H9 (cell line): Measurements from ENCODE around the gene SPATA6L. TPM values are rescaled to one million over a fixed set of nuclear protein-coding genes. Genes with fewer than 3 reads are reported as not detected.

Experiments used
- DNase-seq: peaks from one replicate; pipeline ENCODE4 v3.0.0-alpha.2; 2017
- H2AFZ ChIP-seq: one replicate; pipeline ENCODE4 v1.6.1; 2013; ENCODE audit warnings: mild to moderate bottlenecking, low read length, control low read depth, moderate library complexity
- H2AK5ac ChIP-seq: 2 replicates; pipeline ENCODE4 v1.6.1; 2013; ENCODE audit warnings: low read length, control low read depth, mixed read lengths; ENCODE audit not compliant: insufficient read length
- H2BK120ac ChIP-seq: one replicate; pipeline ENCODE4 v1.6.1; 2013; ENCODE audit warnings: low read depth, mild to moderate bottlenecking, low read length, control low read depth, inconsistent platforms; ENCODE audit not compliant: poor library complexity, severe bottlenecking
- H2BK12ac ChIP-seq: 2 replicates; pipeline ENCODE4 v1.6.1; 2013; ENCODE audit warnings: low read length, control low read depth, mixed read lengths, low read depth; ENCODE audit not compliant: insufficient read length
- H2BK15ac ChIP-seq: 2 replicates; pipeline ENCODE4 v1.6.1; 2013; ENCODE audit warnings: low read depth, low read length, control low read depth
- H2BK20ac ChIP-seq: one replicate; pipeline ENCODE4 v1.6.1; 2013; ENCODE audit warnings: low read depth, mild to moderate bottlenecking, low read length, control low read depth, inconsistent platforms; ENCODE audit not compliant: poor library complexity, severe bottlenecking
- H2BK5ac ChIP-seq: 2 replicates; pipeline ENCODE4 v1.6.1; 2013; ENCODE audit warnings: low read length, control low read depth, mixed read lengths; ENCODE audit not compliant: insufficient read length
- H3K14ac ChIP-seq: 2 replicates; pipeline ENCODE4 v1.6.1; 2013; ENCODE audit warnings: low read length, control low read depth; ENCODE audit not compliant: insufficient read depth
- H3K18ac ChIP-seq: 2 replicates; pipeline ENCODE4 v1.6.1; 2013; ENCODE audit warnings: low read depth, mild to moderate bottlenecking, mixed read lengths, low read length, control low read depth; ENCODE audit not compliant: insufficient read length
- H3K23ac ChIP-seq: 2 replicates; pipeline ENCODE4 v1.6.1; 2013; ENCODE audit warnings: low read length, control low read depth, mixed read lengths, low read depth; ENCODE audit not compliant: insufficient read length
- H3K23me2 ChIP-seq: 2 replicates; pipeline ENCODE4 v1.6.1; 2013; ENCODE audit warnings: low read depth, mild to moderate bottlenecking, mixed read lengths, low read length, control low read depth; ENCODE audit not compliant: insufficient read length, poor library complexity, severe bottlenecking
- H3K27ac ChIP-seq: 2 replicates; pipeline ENCODE4 v1.5.1; 2013; ENCODE audit warnings: low read length, control low read depth, mixed read lengths, low read depth; ENCODE audit not compliant: insufficient read length
- H3K27me3 ChIP-seq: 2 replicates; pipeline ENCODE4 v1.6.1; 2013; ENCODE audit warnings: low read length, control low read depth, inconsistent platforms; ENCODE audit not compliant: insufficient read depth
- H3K4ac ChIP-seq: 2 replicates; pipeline ENCODE4 v1.6.1; 2013; ENCODE audit warnings: low read depth, mild to moderate bottlenecking, control low read depth, inconsistent platforms, low read length, moderate library complexity
- H3K4me1 ChIP-seq: 2 replicates; pipeline ENCODE4 v1.6.1; 2013; ENCODE audit warnings: low read length, control low read depth, inconsistent platforms; ENCODE audit not compliant: insufficient read depth
- H3K4me2 ChIP-seq: 2 replicates; pipeline ENCODE4 v1.6.1; 2013; ENCODE audit warnings: low read length, control low read depth, mixed read lengths; ENCODE audit not compliant: insufficient read length, insufficient read depth
- H3K56ac ChIP-seq: 2 replicates; pipeline ENCODE4 v1.6.1; 2013; ENCODE audit warnings: low read depth, mild to moderate bottlenecking, mixed read lengths, low read length, control low read depth; ENCODE audit not compliant: insufficient read length
- H3K79me1 ChIP-seq: 2 replicates; pipeline ENCODE4 v1.6.1; 2013; ENCODE audit warnings: low read depth, mild to moderate bottlenecking, moderate library complexity, low read length, control low read depth, inconsistent platforms; ENCODE audit not compliant: insufficient read depth, poor library complexity, severe bottlenecking
- H3K79me2 ChIP-seq: 2 replicates; pipeline ENCODE4 v1.6.1; 2013; ENCODE audit warnings: low read length, control low read depth, inconsistent platforms; ENCODE audit not compliant: insufficient read depth
- H3K9ac ChIP-seq: 2 replicates; pipeline ENCODE4 v1.6.1; 2013; ENCODE audit warnings: low read length, control low read depth, mixed read lengths; ENCODE audit not compliant: insufficient read length; ENCODE audit errors: extremely low read depth
- H3K9me3 ChIP-seq: one replicate; pipeline ENCODE4 v1.6.1; 2013; ENCODE audit warnings: low read depth, low read length, inconsistent platforms; ENCODE audit not compliant: control insufficient read depth
- H3T11ph ChIP-seq: one replicate; pipeline ENCODE4 v1.6.1; 2013; ENCODE audit warnings: mild to moderate bottlenecking, low read length, control low read depth, inconsistent platforms
- H4K20me1 ChIP-seq: one replicate; pipeline ENCODE4 v1.6.1; 2013; ENCODE audit not compliant: control insufficient read depth, insufficient read length, insufficient read depth
- H4K5ac ChIP-seq: 2 replicates; pipeline ENCODE4 v1.6.1; 2013; ENCODE audit warnings: low read depth, mild to moderate bottlenecking, mixed read lengths, low read length, control low read depth; ENCODE audit not compliant: insufficient read length
- H4K8ac ChIP-seq: replicated peaks from 2 replicates; pipeline ENCODE4 v1.6.1; 2013; ENCODE audit warnings: low read length, control low read depth, mixed read lengths, low read depth; ENCODE audit not compliant: insufficient read length
- H4K91ac ChIP-seq: 2 replicates; pipeline ENCODE4 v1.6.1; 2013; ENCODE audit warnings: low read depth, mild to moderate bottlenecking, moderate library complexity, mixed read lengths, low read length, control low read depth; ENCODE audit not compliant: insufficient read length
- H3K27ac Mint-ChIP-seq, 3 experiments: 2 replicates in 2 of 3; 3 replicates in 1 of 3; pipeline ENCODE4 v1.8.0; 2020 to 2021; ENCODE audit warnings: mixed read lengths in 3 of 3, mild to moderate bottlenecking in 1 of 3, moderate library complexity in 1 of 3
- H3K27me3 Mint-ChIP-seq: 2 replicates; pipeline ENCODE4 v1.8.0; 2021; ENCODE audit warnings: low read depth, mild to moderate bottlenecking, moderate library complexity, mixed read lengths
- H3K36me3 Mint-ChIP-seq, 3 experiments: 2 replicates in 2 of 3; 3 replicates in 1 of 3; pipeline ENCODE4 v1.8.0; 2020 to 2021; ENCODE audit warnings: low read depth in 3 of 3, mixed read lengths in 3 of 3; ENCODE audit not compliant: insufficient read depth in 1 of 3
- H3K4me1 Mint-ChIP-seq, 2 experiments: 2 replicates each; pipeline ENCODE4 v1.8.0; 2020; ENCODE audit warnings: mixed read lengths in 2 of 2
- H3K4me3 Mint-ChIP-seq, 2 experiments: 2 replicates in 1 of 2; 3 replicates in 1 of 2; pipeline ENCODE4 v1.8.0; 2020 to 2021; ENCODE audit warnings: mild to moderate bottlenecking in 2 of 2, mixed read lengths in 2 of 2, moderate library complexity in 1 of 2
- H3K9me3 Mint-ChIP-seq, 2 experiments: 2 replicates in 1 of 2; 3 replicates in 1 of 2; pipeline ENCODE4 v1.8.0; 2020; ENCODE audit warnings: mild to moderate bottlenecking in 2 of 2, mixed read lengths in 2 of 2, moderate library complexity in 1 of 2
- WGBS: extraction: QIAGEN DNeasy Blood & Tissue Kit; methylation state at CpG from one replicate; pipeline ENCODE4 v1.1.7; 2013; ENCODE audit warnings: missing lambda C conversion rate, low lambda C conversion rate, mixed read lengths; ENCODE audit not compliant: insufficient read length; ENCODE audit errors: extremely low coverage; 5-methylcytosine and 5-hydroxymethylcytosine counted together
- total RNA-seq: library from RNA; stranded (reverse); gene quantifications from 2 replicates; pipeline ENCODE4 v1.2.1, GENCODE V29; 2021
- TF ChIP-seq, protein P1 (sequence below): fragments of 200-600 bp; sonication (generic); conservative IDR thresholded peaks from 3 replicates; pipeline ENCODE4 v1.8.0; 2021; ENCODE audit warnings: antibody characterized with exemption, mild to moderate bottlenecking

The SPATA6L gene
- total RNA-seq, 1 experiment from 2014 or later: 0.87 TPM

DNA sequence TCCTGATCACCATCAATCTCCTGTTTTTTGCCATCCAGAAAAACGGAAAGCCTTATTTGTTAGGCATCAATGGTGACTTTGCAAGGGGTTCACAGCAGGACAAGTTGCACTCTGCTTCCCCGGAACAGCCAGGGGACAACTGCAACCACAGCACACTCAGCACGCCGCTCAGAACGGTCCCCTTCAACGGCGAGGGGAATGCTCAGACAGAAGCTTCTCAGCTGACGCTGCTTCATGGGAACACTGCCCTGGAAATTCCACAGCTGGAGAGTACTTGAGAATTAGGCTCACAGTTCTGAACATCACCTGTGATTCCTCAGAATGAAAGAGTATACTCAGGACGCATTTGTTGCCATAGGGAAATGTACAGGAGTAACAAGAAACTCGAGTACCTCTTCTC, 44.3 kb downstream of the SPATA6L start:
- H2AK5ac ChIP-seq: no peak overlapping the region
- H3K79me2 ChIP-seq: no peaks in the 10 kb centered on the region
- H3K79me1 ChIP-seq: no peaks in the 10 kb centered on the region
- H3K56ac ChIP-seq: no peak overlapping the region
- H4K20me1 ChIP-seq: no peaks in the 10 kb centered on the region
- WGBS: no CpG with 5 or more reads among the region's 10 CpGs
- no peaks in the 10 kb centered on the region for H3K27me3 ChIP-seq
- H2BK20ac ChIP-seq: no peak overlapping the region
- H3K14ac ChIP-seq: peak overlapping the region; percentile 23; the same call in 1 of the 2 replicates
- H3K23me2 ChIP-seq: no peaks in the 10 kb centered on the region
- no peak overlapping the region for H2AFZ ChIP-seq
- no peak overlapping the region for H4K8ac ChIP-seq
- no peak overlapping the region for H2BK5ac ChIP-seq
- H3K4me2 ChIP-seq: no peak overlapping the region
- no peak overlapping the region for H2BK120ac ChIP-seq
- no peak overlapping the region for H3K27ac ChIP-seq
- TF ChIP-seq, protein P1, sequence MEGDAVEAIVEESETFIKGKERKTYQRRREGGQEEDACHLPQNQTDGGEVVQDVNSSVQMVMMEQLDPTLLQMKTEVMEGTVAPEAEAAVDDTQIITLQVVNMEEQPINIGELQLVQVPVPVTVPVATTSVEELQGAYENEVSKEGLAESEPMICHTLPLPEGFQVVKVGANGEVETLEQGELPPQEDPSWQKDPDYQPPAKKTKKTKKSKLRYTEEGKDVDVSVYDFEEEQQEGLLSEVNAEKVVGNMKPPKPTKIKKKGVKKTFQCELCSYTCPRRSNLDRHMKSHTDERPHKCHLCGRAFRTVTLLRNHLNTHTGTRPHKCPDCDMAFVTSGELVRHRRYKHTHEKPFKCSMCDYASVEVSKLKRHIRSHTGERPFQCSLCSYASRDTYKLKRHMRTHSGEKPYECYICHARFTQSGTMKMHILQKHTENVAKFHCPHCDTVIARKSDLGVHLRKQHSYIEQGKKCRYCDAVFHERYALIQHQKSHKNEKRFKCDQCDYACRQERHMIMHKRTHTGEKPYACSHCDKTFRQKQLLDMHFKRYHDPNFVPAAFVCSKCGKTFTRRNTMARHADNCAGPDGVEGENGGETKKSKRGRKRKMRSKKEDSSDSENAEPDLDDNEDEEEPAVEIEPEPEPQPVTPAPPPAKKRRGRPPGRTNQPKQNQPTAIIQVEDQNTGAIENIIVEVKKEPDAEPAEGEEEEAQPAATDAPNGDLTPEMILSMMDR: no peak
- no peak overlapping the region for H3T11ph ChIP-seq
- no peak overlapping the region for H3K18ac ChIP-seq
- Mint-ChIP-seq H3K4me1 (peaks cover 42% of the 10 kb centered on the region in 2 experiments), H3K27me3 (no peaks in the 10 kb centered on the region), H3K36me3 (no peaks in the 10 kb centered on the region), H3K9me3 (no peaks in the 10 kb centered on the region), H3K4me3 (no peak overlapping the region), H3K27ac (peak overlapping the region; percentile 20 to 83 (median 73); a peak in 5 of 7 replicates)
- H4K91ac ChIP-seq: no peak overlapping the region
- no peak overlapping the region for H4K5ac ChIP-seq
- no peak for DNase-seq
- H3K4ac ChIP-seq: no peak overlapping the region
- peaks cover 12% of the 10 kb centered on the region; the same call in 1 of the 2 replicates for H3K4me1 ChIP-seq
- H2BK12ac ChIP-seq: no peak overlapping the region
- no peak overlapping the region for H2BK15ac ChIP-seq
- no peak overlapping the region for H3K23ac ChIP-seq
- no peak overlapping the region for H3K9ac ChIP-seq
- H3K9me3 ChIP-seq: no peaks in the 10 kb centered on the region
